HG03432 (cell line): ENCODE data around the gene SLC38A8.
A peak's percentile ranks its signal among the peaks of the same experiment; 100 is the strongest.

Experiments
- ATAC-seq: cut with Tn5 transposase; IDR thresholded peaks from one replicate; pipeline ENCODE4 v1.9.1; 2021; ENCODE audit warnings: mild to moderate bottlenecking, moderate library complexity; ENCODE audit not compliant: unreplicated experiment

Gene SLC38A8

DNA sequence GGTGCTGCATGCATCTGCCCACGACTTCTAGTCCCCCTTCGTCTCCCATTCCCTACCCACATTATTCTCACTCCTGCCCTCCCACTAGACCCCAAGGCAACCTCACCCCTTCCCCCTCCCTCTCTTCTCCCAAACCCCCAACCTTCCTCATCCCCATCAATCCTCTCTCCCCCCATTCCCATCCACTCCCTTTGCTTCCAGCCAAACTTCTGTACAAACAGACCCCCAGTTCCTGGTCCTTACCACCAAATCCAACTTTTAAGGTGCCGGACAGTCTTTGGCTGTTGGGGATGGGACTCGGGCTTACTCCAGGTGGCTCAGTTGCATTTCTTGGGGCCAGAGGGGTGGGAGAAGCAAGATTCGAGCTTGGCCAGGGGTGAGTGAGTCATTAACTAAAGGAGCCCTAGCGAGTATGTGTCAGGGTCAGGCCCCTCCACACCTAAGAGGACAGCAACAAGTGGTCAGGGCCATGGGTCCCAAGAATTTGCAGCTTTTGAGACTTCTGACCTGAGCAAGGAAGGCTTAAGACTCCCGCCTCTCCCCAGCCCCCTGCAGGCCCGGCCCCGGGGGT is at the start of gene SLC38A8:
TSS of gene SLC38A8 (minus strand) at position 488 of the 571 bp plus-strand sequence. CDS start 638 bp downstream, outside the sequence.
- ATAC-seq: no peak

DNA sequence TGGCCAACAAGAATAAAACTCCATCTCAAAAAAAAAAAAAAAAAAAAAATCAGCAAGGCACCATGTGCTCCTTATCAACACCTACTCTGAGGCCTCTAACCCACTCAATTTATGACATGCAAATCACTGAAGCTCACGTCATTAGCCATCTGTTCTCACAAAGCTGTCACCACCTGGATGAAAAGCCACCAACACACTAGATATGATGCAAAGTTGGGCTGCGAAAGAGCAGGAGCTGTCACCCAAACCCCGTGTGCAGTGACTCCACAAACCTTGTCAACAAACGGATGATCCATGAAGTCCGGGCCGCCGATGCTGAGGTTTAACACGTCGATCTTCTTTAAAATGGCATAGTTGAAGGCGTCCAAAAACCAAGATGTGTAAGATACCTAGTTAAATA is 48.9 kb upstream of the SLC38A8 start:
- no peak for ATAC-seq

DNA sequence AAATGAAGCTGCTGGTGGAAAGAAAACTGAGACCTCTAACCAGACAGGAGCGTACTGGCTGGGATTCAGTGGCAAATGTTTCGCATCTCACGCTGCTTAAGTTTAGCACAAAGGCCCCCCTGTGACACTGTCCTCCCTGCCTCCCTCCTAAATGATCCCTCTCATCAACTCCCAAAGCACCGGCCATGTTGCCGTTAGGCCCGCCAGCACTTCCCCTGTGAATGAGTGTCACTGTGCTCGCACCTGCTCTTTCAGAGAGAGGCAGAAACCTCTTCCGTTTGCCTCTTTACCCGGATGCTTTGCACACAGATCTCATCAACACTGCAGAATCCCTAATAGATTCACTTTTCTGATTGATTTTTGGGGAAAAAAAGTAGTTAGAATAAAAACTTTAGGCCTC is 47.6 kb upstream of the SLC38A8 start:
- ATAC-seq: no peak

DNA sequence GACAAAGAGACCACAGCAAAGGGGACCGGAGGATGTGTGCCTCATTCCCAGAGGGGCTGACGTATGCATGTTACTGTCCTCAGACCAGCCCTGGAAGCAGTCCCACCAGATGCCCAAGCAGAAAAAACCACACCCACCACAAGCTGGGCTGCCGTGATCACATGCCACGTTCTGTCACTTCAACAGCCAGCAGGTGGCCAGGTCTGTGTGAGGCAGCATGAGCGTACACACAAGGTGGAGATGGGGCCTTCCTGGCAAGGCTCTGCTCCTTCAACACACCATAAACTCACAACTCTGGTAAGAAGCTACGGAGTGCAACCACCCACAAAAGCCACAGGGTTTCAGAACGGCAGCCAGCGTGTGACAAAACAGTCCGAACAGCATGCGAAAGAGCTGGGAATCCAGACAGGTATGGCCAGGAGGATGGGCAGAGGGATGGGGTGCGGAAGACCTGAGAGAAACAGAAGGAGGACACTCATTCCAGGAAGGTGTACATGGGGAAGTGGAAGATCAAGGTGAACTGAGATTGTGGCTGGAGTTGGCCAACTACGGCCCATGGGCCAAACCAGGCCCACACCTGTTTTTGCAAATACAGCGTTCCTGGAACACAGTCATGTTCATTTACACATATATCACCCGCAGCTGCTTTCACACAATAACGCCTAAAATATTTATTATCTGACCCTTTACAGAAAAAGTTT is 46.2 kb upstream of the SLC38A8 start:
- peak; percentile 87 for ATAC-seq

DNA sequence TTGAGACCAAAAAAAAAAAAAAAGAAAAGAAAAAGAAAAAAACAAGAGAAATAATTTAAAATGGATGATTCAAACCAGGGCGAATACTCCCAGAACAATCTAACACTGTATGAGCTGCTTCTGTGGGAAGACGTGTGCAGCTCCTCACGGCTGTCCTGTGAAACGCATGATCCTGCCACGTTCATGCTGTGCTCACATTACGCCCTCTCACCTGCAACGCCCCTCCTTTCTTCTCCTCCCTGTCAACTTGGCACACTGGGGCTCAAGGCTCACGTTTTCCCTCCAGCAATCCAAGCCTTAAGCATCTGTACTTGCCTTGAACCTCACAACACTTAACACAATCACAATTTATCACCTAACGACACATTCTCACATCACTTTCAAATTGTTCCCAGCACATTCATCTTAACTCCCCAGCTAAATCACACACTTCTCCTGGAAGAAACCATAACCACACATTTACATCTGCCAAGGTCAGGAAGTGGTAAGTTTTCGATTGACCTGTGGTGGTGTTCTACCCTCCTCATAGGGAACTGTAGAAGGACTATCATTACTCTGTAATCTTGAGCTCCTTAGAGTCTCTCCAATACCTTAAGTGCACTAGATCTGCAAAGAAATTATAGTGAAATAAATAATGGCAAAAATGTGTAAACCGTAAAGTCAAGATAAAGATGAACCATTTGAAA is 45.0 kb upstream of the SLC38A8 start:
- no peak for ATAC-seq

DNA sequence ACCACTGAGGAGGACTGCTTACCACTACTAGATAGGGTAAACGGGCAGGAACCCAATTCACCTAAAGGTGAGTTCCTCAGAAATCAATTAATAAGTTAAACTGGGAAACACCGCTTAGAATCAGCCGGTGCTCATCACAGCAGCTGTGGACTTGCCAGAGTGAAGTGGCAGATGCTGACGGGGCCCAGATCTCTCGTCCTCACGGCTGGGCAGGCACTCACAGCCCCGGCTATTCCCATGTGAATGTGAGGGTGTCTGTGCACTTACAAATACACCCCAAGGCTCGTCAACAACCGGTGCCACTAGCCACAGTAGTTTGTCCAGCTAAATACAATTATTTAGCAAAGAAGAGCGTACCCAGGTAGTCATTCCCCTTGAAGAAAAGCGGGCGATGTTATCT is 44.4 kb upstream of the SLC38A8 start:
- ATAC-seq: no peak

DNA sequence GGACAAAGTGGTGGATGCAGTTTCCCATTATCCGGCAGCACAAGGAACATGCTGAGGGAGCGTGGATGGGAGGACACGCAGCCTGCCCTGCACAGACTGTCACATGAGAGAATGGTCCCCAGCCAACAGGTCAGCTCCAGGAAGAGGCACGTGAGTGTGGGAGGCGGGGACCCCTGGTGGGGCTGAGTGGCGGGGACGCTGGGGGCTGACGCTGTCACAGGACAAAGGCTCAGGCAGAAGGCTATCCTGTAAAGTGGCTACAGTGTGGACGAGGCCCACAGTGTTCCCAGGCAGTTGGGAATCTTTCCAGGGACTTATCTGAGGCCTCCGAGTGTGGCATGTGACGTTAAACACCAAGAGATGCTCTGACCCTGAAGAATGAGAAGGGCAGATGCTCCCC is 43.7 kb upstream of the SLC38A8 start:
- no peak for ATAC-seq

DNA sequence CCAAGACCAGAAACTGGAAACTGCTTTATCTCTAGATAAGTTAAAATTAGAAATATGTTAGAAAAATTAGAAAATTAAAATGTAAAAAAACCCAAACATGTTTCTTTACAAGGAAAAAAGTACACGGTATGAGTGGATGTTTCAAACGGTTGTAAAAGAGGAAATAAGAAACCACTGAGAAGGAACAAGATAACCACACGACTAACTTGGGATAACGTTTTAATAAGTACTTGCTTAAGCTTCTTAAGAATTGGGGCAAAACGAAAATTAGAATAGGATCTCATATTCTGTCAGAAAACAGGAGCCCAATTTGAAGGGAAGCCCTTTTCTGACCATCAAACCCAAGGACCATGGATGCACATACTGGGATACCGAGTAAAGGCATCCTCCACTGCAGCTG is 43.2 kb upstream of the SLC38A8 start:
- ATAC-seq: no peak

DNA sequence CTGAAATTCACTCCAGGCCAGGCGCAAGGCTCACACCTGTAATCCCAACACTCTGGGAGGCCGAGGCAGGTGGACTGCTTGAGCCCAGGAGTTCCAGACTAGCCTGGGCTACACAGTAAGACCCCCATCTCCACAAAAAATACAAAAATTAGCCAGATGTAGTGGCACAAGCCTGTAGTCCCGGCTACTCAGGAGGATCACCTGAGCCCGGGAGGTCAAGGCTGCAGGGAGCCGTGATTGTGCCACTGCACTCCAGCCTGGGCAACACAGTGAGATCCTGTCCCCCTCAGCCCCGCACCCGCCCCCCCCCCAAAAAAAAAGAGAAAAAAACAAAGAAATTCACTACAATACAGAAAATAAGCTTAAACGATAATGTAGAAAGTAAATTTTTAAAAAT is 42.7 kb upstream of the SLC38A8 start:
- ATAC-seq: no peak

DNA sequence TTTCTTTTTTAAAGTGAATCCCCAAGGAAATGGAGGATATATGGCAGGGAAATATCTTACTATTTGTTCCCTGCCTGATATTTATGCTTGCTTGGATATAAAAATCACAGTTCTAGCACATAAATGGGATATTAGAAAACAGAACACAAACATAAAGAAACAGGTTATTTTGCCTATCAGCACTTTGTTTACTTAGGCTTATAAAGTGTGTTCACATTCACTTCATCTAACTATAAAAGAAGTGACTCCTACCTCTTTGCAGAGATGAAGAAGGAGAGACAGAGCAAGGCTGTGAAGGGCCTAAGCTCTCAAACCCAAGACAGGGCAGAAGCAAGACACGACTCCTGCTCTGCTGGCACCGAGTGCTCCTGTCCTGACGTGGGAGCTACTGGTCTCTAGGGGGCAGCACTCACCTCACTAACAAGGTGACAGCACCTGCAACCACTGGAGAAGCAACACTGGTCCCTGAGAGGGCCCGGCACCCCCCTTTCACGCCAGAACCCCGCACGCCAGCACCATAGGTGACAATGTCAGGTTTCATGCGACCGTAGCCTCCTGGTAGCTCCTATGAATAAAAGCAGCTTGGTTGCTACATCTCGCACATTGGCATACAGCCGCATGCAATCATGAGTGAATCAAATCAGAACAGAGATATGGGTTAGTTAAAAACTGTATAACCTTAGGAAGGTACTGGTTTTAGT is 42.1 kb upstream of the SLC38A8 start:
- peak; percentile 54 for ATAC-seq

DNA sequence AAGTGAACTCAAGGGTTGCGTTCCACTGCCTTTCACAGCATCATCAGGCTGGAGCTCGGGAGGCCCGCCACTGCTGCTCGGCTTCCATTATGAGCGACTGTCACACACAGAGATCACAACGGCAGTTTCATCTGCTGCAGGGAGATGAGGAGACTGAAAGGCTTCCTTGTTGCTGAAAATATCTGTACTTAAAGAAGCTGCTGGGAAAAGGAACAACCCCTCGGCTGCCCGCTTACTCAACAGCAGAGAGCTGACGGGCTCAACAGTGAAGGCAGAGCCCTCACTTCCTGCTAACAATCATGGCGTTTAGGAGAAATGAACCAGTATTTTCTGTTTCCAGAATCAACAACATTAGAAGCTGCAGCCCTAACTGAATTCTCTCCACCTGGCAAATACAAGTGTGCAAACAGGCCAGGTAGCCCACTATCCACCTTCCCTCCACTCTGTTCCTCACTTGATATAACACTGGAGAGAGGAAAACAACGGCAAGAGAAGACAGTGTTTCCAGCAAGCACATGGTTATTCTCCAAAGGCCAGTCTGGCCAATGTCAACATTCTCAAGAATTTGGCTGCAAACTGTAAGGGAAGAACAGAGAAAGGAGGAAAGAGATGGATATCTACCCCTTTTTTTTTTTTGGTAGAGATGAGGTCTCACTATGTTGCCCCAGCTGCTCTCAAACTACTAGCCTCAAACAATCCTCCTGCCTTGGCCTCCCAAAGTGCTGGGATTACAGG is 40.4 kb upstream of the SLC38A8 start:
- ATAC-seq: no peak

DNA sequence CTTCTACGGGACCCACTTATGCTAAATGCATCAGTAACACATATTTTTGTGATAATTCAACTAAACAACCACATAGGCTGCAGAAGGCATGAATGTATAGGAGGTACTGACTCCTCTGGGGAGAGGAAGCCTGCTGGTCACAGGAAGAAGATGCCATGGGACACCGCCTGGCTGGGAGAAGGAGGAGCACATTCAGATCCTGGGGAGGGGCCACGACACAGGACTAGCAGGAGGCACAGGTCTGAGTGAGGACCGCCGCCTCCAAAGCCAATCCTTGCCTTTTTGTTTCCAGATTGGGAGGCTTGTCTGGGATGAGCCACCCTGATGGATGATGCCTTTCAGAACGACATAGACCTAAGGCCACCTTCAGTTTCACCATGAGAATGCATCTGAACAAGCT is 39.5 kb upstream of the SLC38A8 start:
- no peak for ATAC-seq

DNA sequence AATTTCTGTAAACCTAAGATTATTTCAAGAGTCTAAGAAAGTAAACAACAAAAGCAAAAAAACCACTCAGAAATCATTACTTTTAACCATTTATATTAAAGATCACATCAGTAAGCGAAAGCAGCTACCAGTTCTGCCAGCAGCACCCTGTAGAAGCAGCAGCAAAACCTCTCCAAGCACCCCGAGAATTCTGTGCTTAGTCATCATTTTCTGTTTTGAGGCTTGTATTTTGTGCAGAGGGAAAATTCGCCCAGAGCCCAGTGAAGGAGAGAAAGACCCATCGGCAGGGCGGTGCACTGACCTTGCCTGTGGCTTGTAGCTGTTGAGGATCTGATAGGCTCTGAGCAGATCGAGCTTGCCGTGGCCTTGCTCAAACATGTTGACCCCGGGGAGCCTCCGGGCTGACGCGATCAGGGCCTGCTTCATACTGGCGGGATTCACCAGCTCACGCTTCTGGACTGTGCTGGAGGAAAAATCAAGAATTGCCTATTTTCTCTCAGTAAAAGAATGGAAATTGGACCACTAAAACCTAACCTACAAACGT is 38.9 kb upstream of the SLC38A8 start:
- ATAC-seq: no peak

DNA sequence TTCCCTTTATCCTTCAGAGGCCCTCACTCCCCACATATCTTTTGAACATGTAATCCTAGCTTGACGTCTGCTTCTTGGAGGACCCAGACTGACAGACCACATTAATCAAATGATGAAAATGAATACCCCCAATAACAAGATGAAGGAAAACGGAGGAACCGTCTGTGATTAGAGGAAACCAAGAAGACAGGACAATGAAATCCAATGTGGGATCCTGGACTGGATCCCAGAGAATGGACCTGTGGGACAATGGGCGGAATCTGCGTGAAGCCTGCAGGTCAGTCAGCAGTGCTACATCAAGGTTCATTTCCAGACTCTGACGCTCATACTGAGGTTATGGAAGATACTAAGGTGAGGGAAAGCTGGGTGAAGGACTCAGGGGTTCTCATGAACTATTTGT is 38.2 kb upstream of the SLC38A8 start:
- ATAC-seq: no peak

DNA sequence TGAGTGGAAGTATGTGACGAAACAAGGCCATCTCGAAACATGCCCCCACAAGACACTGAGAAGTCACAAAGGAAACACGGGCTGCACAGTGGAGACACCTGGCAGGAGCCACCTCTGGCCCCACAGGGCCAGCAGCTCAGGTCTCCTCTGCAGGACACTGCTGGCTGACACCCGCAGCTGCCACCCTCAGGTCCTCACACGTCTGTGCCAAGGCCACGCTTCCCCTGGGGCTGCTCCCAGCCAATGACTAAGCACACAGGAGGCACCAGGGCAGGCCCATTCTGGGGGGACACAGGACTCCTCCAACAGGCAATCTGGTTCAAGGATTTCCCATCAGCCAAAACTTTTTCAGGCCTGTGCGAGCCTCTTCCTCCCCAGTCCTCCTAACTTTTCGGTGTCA is 37.8 kb upstream of the SLC38A8 start:
- no peak for ATAC-seq

DNA sequence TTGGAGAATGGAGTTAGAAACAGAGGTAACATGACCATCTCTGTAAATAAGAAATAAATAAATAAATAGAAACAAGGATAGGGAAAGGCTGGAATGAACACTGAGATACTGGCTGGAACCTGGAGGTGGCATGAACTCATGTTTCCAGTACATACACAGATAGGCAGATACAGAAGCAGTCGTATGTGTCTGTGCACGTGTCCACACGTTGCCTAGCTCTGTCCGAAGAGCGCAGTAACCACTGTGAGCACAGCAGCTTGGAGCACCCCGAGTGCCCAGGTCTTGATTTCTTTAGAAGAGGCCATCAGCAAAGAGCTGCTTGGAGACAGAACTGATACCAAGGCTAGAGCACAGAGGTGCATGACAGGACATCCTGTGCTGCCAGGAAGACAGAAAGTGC is 37.1 kb upstream of the SLC38A8 start:
- ATAC-seq: no peak

DNA sequence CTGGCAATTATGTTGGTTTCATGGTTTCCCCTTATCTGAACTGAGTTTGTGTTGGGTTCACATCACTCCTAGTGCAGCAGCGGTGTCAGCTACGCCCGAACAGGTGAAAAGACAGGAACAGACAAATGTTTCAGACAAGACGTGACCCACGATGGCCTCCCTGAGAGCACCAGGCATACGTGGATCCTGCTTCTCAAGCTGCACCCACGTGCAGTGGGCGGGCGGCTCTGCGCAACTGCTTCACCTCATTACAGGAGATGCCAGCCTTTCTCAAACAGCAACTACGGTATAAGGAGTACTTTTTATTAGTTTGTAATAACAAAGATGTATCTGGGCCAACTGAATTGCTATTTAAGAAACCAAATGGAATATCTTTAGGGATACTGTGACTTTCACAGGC is 32.8 kb upstream of the SLC38A8 start:
- no peak for ATAC-seq

DNA sequence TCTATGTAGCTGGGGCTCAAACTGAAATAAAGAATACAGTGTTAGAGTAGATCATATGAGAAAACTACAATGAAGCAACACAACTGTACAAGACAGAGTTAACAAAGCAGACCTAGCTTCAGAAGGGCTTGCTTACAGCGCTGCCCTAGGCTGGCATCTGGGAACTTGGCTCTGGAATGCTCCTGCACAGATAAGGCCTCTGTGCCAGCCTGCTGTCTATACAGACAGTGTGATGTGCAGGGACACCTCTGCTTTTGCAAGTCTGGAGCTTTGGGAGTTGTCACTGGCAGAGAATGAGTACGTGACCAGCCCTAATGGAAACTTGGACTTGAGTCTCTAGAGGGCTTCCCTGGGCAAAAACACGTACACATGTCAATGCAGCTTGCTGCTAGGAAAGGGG is 32.1 kb upstream of the SLC38A8 start:
- no peak for ATAC-seq

DNA sequence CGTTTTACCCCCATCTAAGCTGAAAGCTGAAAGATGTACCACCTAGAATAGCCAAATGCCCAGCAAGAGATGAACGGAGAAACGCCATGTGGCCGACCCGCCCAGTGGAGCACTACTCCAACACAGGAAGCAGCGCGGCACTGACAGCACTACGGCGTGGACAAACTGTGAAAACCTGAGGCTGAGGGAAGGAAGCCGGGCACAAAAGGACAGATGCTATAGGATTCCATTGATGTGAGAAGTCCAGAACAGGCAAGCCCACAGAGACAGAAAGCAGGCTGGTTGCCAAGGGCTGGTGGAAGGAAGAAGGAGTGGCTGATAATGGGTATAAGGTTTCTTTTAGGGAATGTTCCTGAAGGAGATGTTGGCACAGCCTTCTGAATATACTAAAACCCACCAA is 29.4 kb upstream of the SLC38A8 start:
- no peak for ATAC-seq

DNA sequence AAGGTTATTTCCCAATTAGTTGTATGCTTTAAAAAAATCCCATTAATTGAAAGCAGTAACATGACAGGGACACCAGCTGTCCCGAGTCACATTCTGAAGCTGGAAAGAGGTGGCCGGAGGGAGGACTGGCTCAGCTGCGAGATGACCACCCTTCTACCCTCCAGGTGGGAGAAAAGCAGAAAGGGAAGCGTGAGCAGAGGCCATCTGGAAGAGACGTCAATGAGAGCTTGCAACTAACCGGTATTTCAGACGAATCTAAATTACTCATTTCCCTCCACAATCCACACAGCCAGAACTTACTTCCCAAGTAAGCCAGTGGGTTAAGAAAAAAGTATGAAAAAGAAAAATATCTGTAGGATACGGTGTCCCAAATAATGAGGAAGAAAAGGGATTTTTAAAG is 28.5 kb upstream of the SLC38A8 start:
- no peak for ATAC-seq

DNA sequence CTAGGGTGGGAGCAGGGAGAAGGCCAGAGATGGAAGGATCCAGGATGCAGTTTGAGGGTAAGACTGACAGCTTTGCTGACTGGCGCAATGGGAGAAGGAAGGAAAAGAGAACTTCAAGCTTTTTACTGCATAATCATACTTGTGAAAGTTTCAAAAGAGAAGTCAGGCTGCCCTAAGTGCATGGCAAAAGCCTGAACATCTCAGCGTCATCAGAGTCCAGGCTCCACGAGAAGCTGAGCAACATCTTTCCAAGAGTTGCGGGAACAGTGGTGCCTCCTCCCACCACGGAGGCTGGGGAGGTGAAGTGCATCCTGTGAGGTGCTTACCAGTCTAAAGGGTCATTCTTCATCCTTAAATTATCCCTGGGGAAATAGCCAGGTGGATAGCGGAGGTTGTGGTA is 26.9 kb upstream of the SLC38A8 start:
- no peak for ATAC-seq
